ENCODE results near the gene IMP4. TPM values are rescaled to one million over a fixed set of nuclear protein-coding genes. Genes with fewer than 3 reads are reported as not detected.

Gene IMP4
- total RNA-seq, 1 donor from 2014 or later: 43.5 TPM

DNA sequence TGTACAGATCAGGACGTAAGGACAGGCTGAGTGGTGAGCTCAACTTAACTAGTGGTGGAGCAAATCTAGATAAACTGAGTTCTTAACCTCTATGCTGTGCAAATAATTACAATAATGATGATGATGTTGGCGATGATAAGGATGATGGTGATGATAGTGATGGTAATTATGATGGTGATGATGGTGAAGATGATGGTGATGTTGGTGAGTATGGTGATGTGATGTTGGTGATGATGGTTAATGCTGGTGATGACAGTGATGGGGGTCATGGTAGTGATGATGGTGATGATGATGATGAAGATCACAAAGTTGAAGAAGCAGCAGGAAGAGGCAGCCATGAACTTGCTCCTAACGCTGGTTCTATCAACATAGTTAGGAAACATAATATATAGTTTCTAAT is 38.0 kb upstream of the IMP4 start:
- no peaks in the 10 kb centered on the region for H3K36me3 Mint-ChIP-seq (ENCODE audit: low read depth)

DNA sequence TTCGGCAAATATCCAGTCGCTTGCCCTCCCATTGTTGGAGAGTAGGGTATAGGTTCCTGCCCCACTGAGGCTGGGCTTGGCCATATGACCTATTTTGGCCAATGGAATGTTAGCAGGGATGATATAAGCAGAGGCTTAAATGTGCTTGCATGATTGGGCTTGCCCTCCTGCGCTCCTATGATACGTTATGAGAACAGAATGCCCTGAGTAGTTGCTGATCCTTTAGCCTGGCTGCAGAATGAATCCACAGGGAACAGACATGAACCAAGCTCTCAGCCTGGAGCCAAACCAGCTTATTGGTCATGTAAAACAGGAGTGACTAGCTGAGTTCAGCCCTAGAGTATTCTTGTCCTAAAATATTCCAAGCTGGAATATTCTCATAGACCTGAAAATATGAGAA is 34.8 kb upstream of the IMP4 start:
- Mint-ChIP-seq H3K36me3 (ENCODE audit: low read depth) (no peaks in the 10 kb centered on the region), H3K27me3 (ENCODE audit: low read depth) (peaks cover 15% of the 10 kb centered on the region), H3K9me3 (ENCODE audit: low read depth) (no peaks in the 10 kb centered on the region), H3K4me1 (ENCODE audit: low read depth) (no peaks in the 10 kb centered on the region), H3K4me3 (ENCODE audit: unreplicated experiment) (no peak overlapping the region), H3K27ac (ENCODE audit: unreplicated experiment) (no peak overlapping the region)
- TF ChIP-seq, protein P1, sequence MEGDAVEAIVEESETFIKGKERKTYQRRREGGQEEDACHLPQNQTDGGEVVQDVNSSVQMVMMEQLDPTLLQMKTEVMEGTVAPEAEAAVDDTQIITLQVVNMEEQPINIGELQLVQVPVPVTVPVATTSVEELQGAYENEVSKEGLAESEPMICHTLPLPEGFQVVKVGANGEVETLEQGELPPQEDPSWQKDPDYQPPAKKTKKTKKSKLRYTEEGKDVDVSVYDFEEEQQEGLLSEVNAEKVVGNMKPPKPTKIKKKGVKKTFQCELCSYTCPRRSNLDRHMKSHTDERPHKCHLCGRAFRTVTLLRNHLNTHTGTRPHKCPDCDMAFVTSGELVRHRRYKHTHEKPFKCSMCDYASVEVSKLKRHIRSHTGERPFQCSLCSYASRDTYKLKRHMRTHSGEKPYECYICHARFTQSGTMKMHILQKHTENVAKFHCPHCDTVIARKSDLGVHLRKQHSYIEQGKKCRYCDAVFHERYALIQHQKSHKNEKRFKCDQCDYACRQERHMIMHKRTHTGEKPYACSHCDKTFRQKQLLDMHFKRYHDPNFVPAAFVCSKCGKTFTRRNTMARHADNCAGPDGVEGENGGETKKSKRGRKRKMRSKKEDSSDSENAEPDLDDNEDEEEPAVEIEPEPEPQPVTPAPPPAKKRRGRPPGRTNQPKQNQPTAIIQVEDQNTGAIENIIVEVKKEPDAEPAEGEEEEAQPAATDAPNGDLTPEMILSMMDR (IDR thresholded peaks at IDR 0.05): no peak
- DNase-seq (ENCODE audit: low spot score): no peak

More for the DNA sequence above, 38.0 kb upstream of the IMP4 start:
- no peak for DNase-seq (ENCODE audit: low spot score)
- TF ChIP-seq, protein P1 (IDR thresholded peaks at IDR 0.05): no peak
- no peak overlapping the region for H3K4me3 Mint-ChIP-seq (ENCODE audit: unreplicated experiment)
- H3K27me3 Mint-ChIP-seq (ENCODE audit: low read depth): peaks cover 23% of the 10 kb centered on the region
- no peak overlapping the region for H3K27ac Mint-ChIP-seq (ENCODE audit: unreplicated experiment)
- H3K4me1 Mint-ChIP-seq (ENCODE audit: low read depth): no peaks in the 10 kb centered on the region
- H3K9me3 Mint-ChIP-seq (ENCODE audit: low read depth): no peaks in the 10 kb centered on the region

- TF ChIP-seq, protein P1 (IDR thresholded peaks at IDR 0.05): no peak
- Mint-ChIP-seq H3K4me1 (ENCODE audit: low read depth) (no peaks in the 10 kb centered on the region), H3K9me3 (ENCODE audit: low read depth) (no peaks in the 10 kb centered on the region), H3K27me3 (ENCODE audit: low read depth) (peaks cover 19% of the 10 kb centered on the region), H3K36me3 (ENCODE audit: low read depth) (no peaks in the 10 kb centered on the region), H3K27ac (ENCODE audit: unreplicated experiment) (no peak overlapping the region), H3K4me3 (ENCODE audit: unreplicated experiment) (no peak overlapping the region)
- no peak for DNase-seq (ENCODE audit: low spot score)
Observed at GRCh38 chr2:130310881-130311280, 31.8 kb upstream of the IMP4 start.

DNA sequence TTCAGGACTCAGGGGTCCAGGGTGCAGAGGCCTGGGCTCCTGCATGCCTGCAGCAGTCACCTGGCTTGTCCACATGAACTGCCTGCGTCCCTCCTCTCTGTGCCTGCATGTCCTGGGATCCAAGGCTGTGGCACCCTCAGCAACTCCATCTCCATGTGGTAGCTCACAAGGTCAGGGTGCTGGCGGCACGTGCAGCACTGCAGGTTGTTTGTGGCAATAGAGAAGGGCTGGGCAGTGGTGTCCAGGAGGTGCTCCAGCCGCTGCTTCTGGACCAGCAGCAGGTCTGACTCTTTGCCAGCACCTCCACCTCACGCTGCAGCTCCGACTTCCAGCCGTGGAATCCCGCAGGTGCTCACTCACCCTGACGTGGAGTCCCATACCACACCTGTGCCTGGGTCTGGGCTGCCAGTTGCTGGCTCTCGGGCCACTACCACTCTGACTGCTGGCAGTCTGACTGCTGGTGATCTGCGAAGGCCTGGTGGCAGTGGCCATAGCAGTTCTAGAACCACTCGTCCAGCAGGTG is 28.8 kb upstream of the IMP4 start:
- H3K27ac Mint-ChIP-seq (ENCODE audit: unreplicated experiment): no peak overlapping the region
- H3K4me1 Mint-ChIP-seq (ENCODE audit: low read depth): no peaks in the 10 kb centered on the region
- peaks cover 7% of the 10 kb centered on the region for H3K27me3 Mint-ChIP-seq (ENCODE audit: low read depth)
- H3K36me3 Mint-ChIP-seq (ENCODE audit: low read depth): no peaks in the 10 kb centered on the region
- no peaks in the 10 kb centered on the region for H3K9me3 Mint-ChIP-seq (ENCODE audit: low read depth)
- H3K4me3 Mint-ChIP-seq (ENCODE audit: unreplicated experiment): no peak overlapping the region
- TF ChIP-seq, protein P1 (IDR thresholded peaks at IDR 0.05): no peak
- no peak for DNase-seq (ENCODE audit: low spot score)

DNA sequence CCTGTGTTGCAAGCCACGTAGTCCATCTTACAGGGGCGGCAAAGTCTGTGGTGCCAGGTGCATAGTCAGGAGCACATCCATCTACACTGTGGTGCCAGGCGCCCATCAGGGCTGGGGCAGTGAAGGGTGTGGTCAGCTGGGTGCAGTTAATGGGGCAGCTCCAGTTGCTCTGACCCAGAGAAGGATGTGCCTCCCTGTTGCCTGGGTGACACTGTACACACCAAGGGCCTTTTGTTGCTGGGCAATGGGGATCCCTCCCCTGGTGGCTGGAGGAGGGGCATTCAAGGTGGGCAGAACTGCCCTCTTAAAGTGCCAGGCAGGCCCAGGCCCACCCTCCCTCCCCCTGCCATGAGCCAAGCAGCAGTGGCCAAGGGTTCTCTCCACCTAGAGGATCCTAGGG is 28.3 kb upstream of the IMP4 start:
- Mint-ChIP-seq H3K4me3 (ENCODE audit: unreplicated experiment) (no peak overlapping the region), H3K27ac (ENCODE audit: unreplicated experiment) (no peak overlapping the region)

More for the DNA sequence above, 28.3 kb upstream of the IMP4 start:
- TF ChIP-seq, protein P1 (IDR thresholded peaks at IDR 0.05): no peak
- H3K4me1 Mint-ChIP-seq (ENCODE audit: low read depth): no peaks in the 10 kb centered on the region
- peaks cover 4% of the 10 kb centered on the region for H3K27me3 Mint-ChIP-seq (ENCODE audit: low read depth)
- no peak for DNase-seq (ENCODE audit: low spot score)
- H3K36me3 Mint-ChIP-seq (ENCODE audit: low read depth): no peaks in the 10 kb centered on the region
- H3K9me3 Mint-ChIP-seq (ENCODE audit: low read depth): no peaks in the 10 kb centered on the region

Data from chondrocyte (in vitro differentiated cells).